H9 (cell line): Measurements from ENCODE around the gene OR56B4. TPM values are rescaled to one million over a fixed set of nuclear protein-coding genes. Genes with fewer than 3 reads are reported as not detected.

ENCODE experiments used
- DNase-seq: peaks from one replicate; pipeline ENCODE4 v3.0.0-alpha.2; 2017
- H2AFZ ChIP-seq: one replicate; pipeline ENCODE4 v1.6.1; 2013; ENCODE audit warnings: mild to moderate bottlenecking, low read length, control low read depth, moderate library complexity
- H2AK5ac ChIP-seq: 2 replicates; pipeline ENCODE4 v1.6.1; 2013; ENCODE audit warnings: low read length, control low read depth, mixed read lengths; ENCODE audit not compliant: insufficient read length
- H2BK120ac ChIP-seq: one replicate; pipeline ENCODE4 v1.6.1; 2013; ENCODE audit warnings: low read depth, mild to moderate bottlenecking, low read length, control low read depth, inconsistent platforms; ENCODE audit not compliant: poor library complexity, severe bottlenecking
- H2BK12ac ChIP-seq: 2 replicates; pipeline ENCODE4 v1.6.1; 2013; ENCODE audit warnings: low read length, control low read depth, mixed read lengths, low read depth; ENCODE audit not compliant: insufficient read length
- H2BK15ac ChIP-seq: 2 replicates; pipeline ENCODE4 v1.6.1; 2013; ENCODE audit warnings: low read depth, low read length, control low read depth
- H2BK20ac ChIP-seq: one replicate; pipeline ENCODE4 v1.6.1; 2013; ENCODE audit warnings: low read depth, mild to moderate bottlenecking, low read length, control low read depth, inconsistent platforms; ENCODE audit not compliant: poor library complexity, severe bottlenecking
- H2BK5ac ChIP-seq: 2 replicates; pipeline ENCODE4 v1.6.1; 2013; ENCODE audit warnings: low read length, control low read depth, mixed read lengths; ENCODE audit not compliant: insufficient read length
- H3K14ac ChIP-seq: 2 replicates; pipeline ENCODE4 v1.6.1; 2013; ENCODE audit warnings: low read length, control low read depth; ENCODE audit not compliant: insufficient read depth
- H3K18ac ChIP-seq: 2 replicates; pipeline ENCODE4 v1.6.1; 2013; ENCODE audit warnings: low read depth, mild to moderate bottlenecking, mixed read lengths, low read length, control low read depth; ENCODE audit not compliant: insufficient read length
- H3K23ac ChIP-seq: 2 replicates; pipeline ENCODE4 v1.6.1; 2013; ENCODE audit warnings: low read length, control low read depth, mixed read lengths, low read depth; ENCODE audit not compliant: insufficient read length
- H3K23me2 ChIP-seq: 2 replicates; pipeline ENCODE4 v1.6.1; 2013; ENCODE audit warnings: low read depth, mild to moderate bottlenecking, mixed read lengths, low read length, control low read depth; ENCODE audit not compliant: insufficient read length, poor library complexity, severe bottlenecking
- H3K27ac ChIP-seq: 2 replicates; pipeline ENCODE4 v1.5.1; 2013; ENCODE audit warnings: low read length, control low read depth, mixed read lengths, low read depth; ENCODE audit not compliant: insufficient read length
- H3K27me3 ChIP-seq: 2 replicates; pipeline ENCODE4 v1.6.1; 2013; ENCODE audit warnings: low read length, control low read depth, inconsistent platforms; ENCODE audit not compliant: insufficient read depth
- H3K4ac ChIP-seq: 2 replicates; pipeline ENCODE4 v1.6.1; 2013; ENCODE audit warnings: low read depth, mild to moderate bottlenecking, control low read depth, inconsistent platforms, low read length, moderate library complexity
- H3K4me1 ChIP-seq: 2 replicates; pipeline ENCODE4 v1.6.1; 2013; ENCODE audit warnings: low read length, control low read depth, inconsistent platforms; ENCODE audit not compliant: insufficient read depth
- H3K4me2 ChIP-seq: 2 replicates; pipeline ENCODE4 v1.6.1; 2013; ENCODE audit warnings: low read length, control low read depth, mixed read lengths; ENCODE audit not compliant: insufficient read length, insufficient read depth
- H3K56ac ChIP-seq: 2 replicates; pipeline ENCODE4 v1.6.1; 2013; ENCODE audit warnings: low read depth, mild to moderate bottlenecking, mixed read lengths, low read length, control low read depth; ENCODE audit not compliant: insufficient read length
- H3K79me1 ChIP-seq: 2 replicates; pipeline ENCODE4 v1.6.1; 2013; ENCODE audit warnings: low read depth, mild to moderate bottlenecking, moderate library complexity, low read length, control low read depth, inconsistent platforms; ENCODE audit not compliant: insufficient read depth, poor library complexity, severe bottlenecking
- H3K79me2 ChIP-seq: 2 replicates; pipeline ENCODE4 v1.6.1; 2013; ENCODE audit warnings: low read length, control low read depth, inconsistent platforms; ENCODE audit not compliant: insufficient read depth
- H3K9ac ChIP-seq: 2 replicates; pipeline ENCODE4 v1.6.1; 2013; ENCODE audit warnings: low read length, control low read depth, mixed read lengths; ENCODE audit not compliant: insufficient read length; ENCODE audit errors: extremely low read depth
- H3K9me3 ChIP-seq: one replicate; pipeline ENCODE4 v1.6.1; 2013; ENCODE audit warnings: low read depth, low read length, inconsistent platforms; ENCODE audit not compliant: control insufficient read depth
- H3T11ph ChIP-seq: one replicate; pipeline ENCODE4 v1.6.1; 2013; ENCODE audit warnings: mild to moderate bottlenecking, low read length, control low read depth, inconsistent platforms
- H4K20me1 ChIP-seq: one replicate; pipeline ENCODE4 v1.6.1; 2013; ENCODE audit not compliant: control insufficient read depth, insufficient read length, insufficient read depth
- H4K5ac ChIP-seq: 2 replicates; pipeline ENCODE4 v1.6.1; 2013; ENCODE audit warnings: low read depth, mild to moderate bottlenecking, mixed read lengths, low read length, control low read depth; ENCODE audit not compliant: insufficient read length
- H4K8ac ChIP-seq: replicated peaks from 2 replicates; pipeline ENCODE4 v1.6.1; 2013; ENCODE audit warnings: low read length, control low read depth, mixed read lengths, low read depth; ENCODE audit not compliant: insufficient read length
- H4K91ac ChIP-seq: 2 replicates; pipeline ENCODE4 v1.6.1; 2013; ENCODE audit warnings: low read depth, mild to moderate bottlenecking, moderate library complexity, mixed read lengths, low read length, control low read depth; ENCODE audit not compliant: insufficient read length
- H3K27ac Mint-ChIP-seq, 3 experiments: 2 replicates in 2 of 3; 3 replicates in 1 of 3; pipeline ENCODE4 v1.8.0; 2020 to 2021; ENCODE audit warnings: mixed read lengths in 3 of 3, mild to moderate bottlenecking in 1 of 3, moderate library complexity in 1 of 3
- H3K27me3 Mint-ChIP-seq: 2 replicates; pipeline ENCODE4 v1.8.0; 2021; ENCODE audit warnings: low read depth, mild to moderate bottlenecking, moderate library complexity, mixed read lengths
- H3K36me3 Mint-ChIP-seq, 3 experiments: 2 replicates in 2 of 3; 3 replicates in 1 of 3; pipeline ENCODE4 v1.8.0; 2020 to 2021; ENCODE audit warnings: low read depth in 3 of 3, mixed read lengths in 3 of 3; ENCODE audit not compliant: insufficient read depth in 1 of 3
- H3K4me1 Mint-ChIP-seq, 2 experiments: 2 replicates each; pipeline ENCODE4 v1.8.0; 2020; ENCODE audit warnings: mixed read lengths in 2 of 2
- H3K4me3 Mint-ChIP-seq, 2 experiments: 2 replicates in 1 of 2; 3 replicates in 1 of 2; pipeline ENCODE4 v1.8.0; 2020 to 2021; ENCODE audit warnings: mild to moderate bottlenecking in 2 of 2, mixed read lengths in 2 of 2, moderate library complexity in 1 of 2
- H3K9me3 Mint-ChIP-seq, 2 experiments: 2 replicates in 1 of 2; 3 replicates in 1 of 2; pipeline ENCODE4 v1.8.0; 2020; ENCODE audit warnings: mild to moderate bottlenecking in 2 of 2, mixed read lengths in 2 of 2, moderate library complexity in 1 of 2
- WGBS: extraction: QIAGEN DNeasy Blood & Tissue Kit; methylation state at CpG from one replicate; pipeline ENCODE4 v1.1.7; 2013; ENCODE audit warnings: missing lambda C conversion rate, low lambda C conversion rate, mixed read lengths; ENCODE audit not compliant: insufficient read length; ENCODE audit errors: extremely low coverage; 5-methylcytosine and 5-hydroxymethylcytosine counted together
- total RNA-seq: library from RNA; stranded (reverse); gene quantifications from 2 replicates; pipeline ENCODE4 v1.2.1, GENCODE V29; 2021
- TF ChIP-seq, protein P1 (sequence below): fragments of 200-600 bp; sonication (generic); conservative IDR thresholded peaks from 3 replicates; pipeline ENCODE4 v1.8.0; 2021; ENCODE audit warnings: antibody characterized with exemption, mild to moderate bottlenecking

Gene OR56B4
- total RNA-seq, 1 experiment from 2014 or later = not detected

GRCh38 chr11:6083129-6083528, 24.4 kb upstream of the OR56B4 start:
- Histone ChIP-seq H4K20me1 (no peaks in the 10 kb centered on the region), H3K9me3 (no peaks in the 10 kb centered on the region), H3K4me2 (no peak overlapping the region), H4K5ac (no peak overlapping the region), H2BK20ac (no peak overlapping the region), H2BK12ac (no peak overlapping the region), H2BK15ac (no peak overlapping the region), H3K18ac (no peak overlapping the region), H3K79me2 (no peaks in the 10 kb centered on the region), H3K4me1 (no peaks in the 10 kb centered on the region), H4K91ac (no peak overlapping the region), H3K14ac (no peak overlapping the region), H4K8ac (no peak overlapping the region), H2BK120ac (no peak overlapping the region), H3K9ac (no peak overlapping the region), H3K27me3 (no peaks in the 10 kb centered on the region), H3K79me1 (no peaks in the 10 kb centered on the region), H3K4ac (no peak overlapping the region), H3K23ac (no peak overlapping the region), H3K56ac (no peak overlapping the region), H2AK5ac (no peak overlapping the region), H2AFZ (no peak overlapping the region), H3T11ph (no peak overlapping the region), H3K27ac (no peak overlapping the region), H2BK5ac (no peak overlapping the region), H3K23me2 (no peaks in the 10 kb centered on the region)
- H3K27me3 Mint-ChIP-seq = no peaks in the 10 kb centered on the region
- no peak for DNase-seq
- WGBS = no CpG with 5 or more reads among the region's 2 CpGs
- no peak overlapping the region for H3K4me3 Mint-ChIP-seq
- H3K36me3 Mint-ChIP-seq = peaks cover 0 to under 1% (median under 1%) of the 10 kb centered on the region in 3 experiments; a peak in 2 of 7 replicates
- no peaks in the 10 kb centered on the region; a peak in 1 of 5 replicates for H3K9me3 Mint-ChIP-seq
- no peak overlapping the region for H3K27ac Mint-ChIP-seq
- H3K4me1 Mint-ChIP-seq = peaks cover 9 to 14% of the 10 kb centered on the region in 2 experiments
- TF ChIP-seq, protein P1, sequence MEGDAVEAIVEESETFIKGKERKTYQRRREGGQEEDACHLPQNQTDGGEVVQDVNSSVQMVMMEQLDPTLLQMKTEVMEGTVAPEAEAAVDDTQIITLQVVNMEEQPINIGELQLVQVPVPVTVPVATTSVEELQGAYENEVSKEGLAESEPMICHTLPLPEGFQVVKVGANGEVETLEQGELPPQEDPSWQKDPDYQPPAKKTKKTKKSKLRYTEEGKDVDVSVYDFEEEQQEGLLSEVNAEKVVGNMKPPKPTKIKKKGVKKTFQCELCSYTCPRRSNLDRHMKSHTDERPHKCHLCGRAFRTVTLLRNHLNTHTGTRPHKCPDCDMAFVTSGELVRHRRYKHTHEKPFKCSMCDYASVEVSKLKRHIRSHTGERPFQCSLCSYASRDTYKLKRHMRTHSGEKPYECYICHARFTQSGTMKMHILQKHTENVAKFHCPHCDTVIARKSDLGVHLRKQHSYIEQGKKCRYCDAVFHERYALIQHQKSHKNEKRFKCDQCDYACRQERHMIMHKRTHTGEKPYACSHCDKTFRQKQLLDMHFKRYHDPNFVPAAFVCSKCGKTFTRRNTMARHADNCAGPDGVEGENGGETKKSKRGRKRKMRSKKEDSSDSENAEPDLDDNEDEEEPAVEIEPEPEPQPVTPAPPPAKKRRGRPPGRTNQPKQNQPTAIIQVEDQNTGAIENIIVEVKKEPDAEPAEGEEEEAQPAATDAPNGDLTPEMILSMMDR = no peak
